Stimulated activated CD4-positive, alpha-beta T cell treated with anti-CD3 and anti-CD28 coated beads, Interleukin-1b, Interleukin-23, amount 100 ng/mL, for 1 hour (primary cell): ENCODE results near the gene CCDC184.
"Not testable (repeated sequence)": the region's sequence is repeated elsewhere in the genome, so short reads cannot be mapped to it uniquely, and the experiment has no call there.

ENCODE experiments used
- DNase-seq, 2 donors: peaks; one replicate each; pipeline ENCODE4 v3.0.0-alpha.2; 2020; ENCODE audit warnings: low read depth in 2 of 2

The CCDC184 gene

DNA sequence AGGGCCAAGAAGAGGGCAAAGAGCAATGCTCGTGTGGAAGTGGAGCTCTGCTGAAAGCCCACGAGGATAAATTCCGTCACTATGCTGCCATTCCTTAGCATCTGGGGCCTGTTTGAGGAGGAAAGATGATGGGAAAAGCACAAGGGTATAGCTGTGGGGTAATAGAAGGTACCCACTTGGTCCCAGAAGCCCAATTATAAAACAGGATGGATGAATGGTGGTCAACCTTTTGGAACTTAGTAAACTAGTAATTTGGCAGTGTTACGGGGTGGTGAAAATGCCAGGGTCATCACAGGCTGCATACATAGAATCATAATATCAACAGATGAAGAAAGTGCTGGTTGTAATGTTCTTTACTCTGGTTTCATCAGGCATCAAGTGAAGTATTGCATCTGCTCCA, 19.7 kb downstream of the CCDC184 start, which contains the start of gene OR10AD1:
Gene OR10AD1, minus strand, starts transcription at position 101 of the 400 bp plus-strand sequence. Its CDS starts 0 bp downstream, at position 101.
- no peak for DNase-seq

GRCh38 chr12:48209495-48209894, 26.1 kb downstream of the CCDC184 start:
- DNase-seq, result not testable (repeated sequence)

GRCh38 chr12:48216785-48217184, 33.3 kb downstream of the CCDC184 start:
- DNase-seq, result no peak

GRCh38 chr12:48219631-48220030, 36.2 kb downstream of the CCDC184 start:
- DNase-seq, result no peak

DNA sequence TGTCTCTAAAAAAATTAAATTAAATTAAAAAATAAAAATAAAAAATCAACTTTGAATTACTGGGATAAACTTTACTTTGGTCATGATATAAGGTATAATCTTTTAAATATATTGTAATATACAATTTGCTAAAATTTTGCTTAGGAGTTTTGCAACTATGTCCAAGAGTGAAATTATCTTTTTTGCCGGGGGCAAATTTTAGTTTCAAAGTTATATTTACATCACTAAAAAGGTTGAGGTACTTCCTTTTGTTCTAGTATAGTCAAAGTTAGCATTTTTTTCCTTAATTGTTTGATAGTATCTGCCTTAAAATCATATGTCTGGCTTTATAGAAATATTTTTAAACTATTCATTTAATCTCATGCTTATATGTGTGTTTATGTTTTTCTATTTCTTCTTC, 37.3 kb downstream of the CCDC184 start:
- DNase-seq, result no peak

DNA sequence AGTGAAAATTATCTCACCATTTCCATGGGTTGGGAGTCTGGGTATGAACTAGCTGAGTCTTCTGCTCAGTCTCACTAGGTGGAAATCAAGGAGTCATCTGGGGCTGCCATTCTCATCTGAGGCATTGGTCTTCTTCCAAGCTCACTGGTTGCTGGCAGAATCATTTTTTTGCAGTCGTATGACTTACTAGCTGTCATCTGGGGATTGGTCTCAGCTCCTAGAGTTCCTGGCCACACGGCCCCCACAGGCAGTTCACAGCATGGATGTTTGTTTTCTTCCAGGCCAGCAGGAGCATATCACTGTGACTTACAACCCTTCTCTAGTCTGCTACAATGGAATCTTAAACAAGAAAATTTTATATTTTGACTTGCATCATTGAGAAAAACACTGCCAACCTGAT, 38.2 kb downstream of the CCDC184 start:
- DNase-seq, result no peak

- not testable (repeated sequence) for DNase-seq
These were observed 41.1 kb downstream of the CCDC184 start for GRCh38 chr12:48224533-48224932.

- not testable (repeated sequence) for DNase-seq
These were observed 47.9 kb downstream of the CCDC184 start for GRCh38 chr12:48231169-48231958.
